ENCODE results near the gene CDK17. TPM values are rescaled to one million over a fixed set of nuclear protein-coding genes. Genes with fewer than 3 reads are reported as not detected.

CDK17 gene
- total RNA-seq (2021; ENCODE audit: unreplicated experiment): 21.4 TPM
- 8.4 and 10.2 TPM in 2 replicates for polyA plus RNA-seq (2012)
- Bru-seq, nascent RNA: percentile 81 among the genes with signal in this experiment
- percentile 70 among the genes with signal in this experiment for BruChase-seq, experiment 1, labeled RNA remaining after a 6-hour chase
- percentile 77 among the genes with signal in this experiment for BruChase-seq, experiment 2, labeled RNA remaining after a 2-hour chase
- long read RNA-seq, full-length matches to known transcripts: 40 of 53 reads
- long read RNA-seq, partial matches to known transcripts: 2 of 53 reads
- long read RNA-seq, other reads (novel, unspliced or antisense): 11 of 53 reads

DNA sequence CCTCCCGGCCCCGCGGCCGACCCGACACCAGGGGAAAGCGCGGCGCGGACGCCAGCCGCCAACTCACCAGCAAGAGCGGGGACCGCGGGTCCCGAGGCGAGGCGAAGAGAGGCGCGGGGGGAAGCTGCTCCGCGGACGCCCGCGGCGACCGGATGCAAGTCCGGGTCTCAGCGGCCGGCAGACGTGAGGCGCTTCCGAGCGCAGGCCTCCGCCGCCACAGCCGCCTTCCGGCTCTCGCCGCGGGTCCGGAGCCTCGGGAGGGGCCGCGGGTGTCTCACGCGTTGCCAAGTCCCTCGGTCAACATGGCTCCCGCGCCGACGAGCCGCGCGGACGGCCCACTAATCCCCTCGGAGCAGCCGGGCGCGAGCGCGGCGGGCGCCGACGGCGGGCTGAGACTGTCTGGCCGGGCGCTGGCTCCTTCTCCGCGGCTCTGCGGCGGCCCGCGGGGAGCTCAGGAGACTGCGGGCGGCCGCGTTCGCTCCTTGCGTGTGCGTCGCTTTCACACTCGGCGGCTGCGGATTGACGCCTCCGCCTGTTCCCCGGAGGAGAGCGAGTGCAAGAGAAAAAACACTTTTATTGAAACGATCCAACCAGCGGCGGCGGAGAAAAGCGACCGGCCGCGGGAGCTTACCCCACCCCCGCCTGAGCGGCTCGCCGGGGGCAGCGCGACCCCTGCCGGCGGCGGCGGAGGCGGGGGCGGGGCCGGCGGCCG, at the start of gene CDK17:
TSS of gene CDK17 (minus strand) at position 521 of the 712 bp plus-strand sequence. CDS start 65,603 bp downstream, outside the sequence.
- Histone ChIP-seq H3K9me2 (ENCODE audit: insufficient read depth) (no peaks in the 10 kb centered on the region), H3K4me1 (ENCODE audit: control insufficient read depth in 1 of 2, insufficient read depth in 2 of 2, low read length in 2 of 2) (peaks cover 10 to 20% of the 10 kb centered on the region in 2 experiments; a peak in 3 of 4 replicates), H3K9ac (ENCODE audit: low read length) (peak within 1 kb of the TSS; percentile 78), H3K27me3 (ENCODE audit: insufficient read depth, low read length) (no peaks in the 10 kb centered on the region), H3K36me3 (ENCODE audit: control insufficient read depth in 1 of 2, insufficient read depth in 2 of 2, low read length in 2 of 2) (no peaks in the 10 kb centered on the region), H3K4me3 (replicated peaks in 1 of 2; ENCODE audit: low read depth in 1 of 2, low read length in 2 of 2) (peak within 1 kb of the TSS; percentile 59 to 70), H3K9me3 (ENCODE audit: control insufficient read depth in 1 of 2, insufficient read depth in 1 of 2, low read depth in 1 of 2, low read length in 2 of 2) (no peaks in the 10 kb centered on the region), H3K4me2 (ENCODE audit: low read length) (peak within 1 kb of the TSS; percentile 97), H2AFZ (ENCODE audit: low read depth, low read length, poor library complexity, severe bottlenecking) (peak within 1 kb of the TSS; percentile 100), H3K27ac (ENCODE audit: low read depth, low read length) (peak within 1 kb of the TSS; percentile 98), H3K79me2 (ENCODE audit: insufficient read depth, low read length) (peaks cover 47% of the 10 kb centered on the region), H4K20me1 (ENCODE audit: insufficient read depth) (peaks cover 11% of the 10 kb centered on the region; the same call in 1 of the 2 replicates)
- POLR2A ChIA-PET: interaction anchor here (0.6 to 1.4 kb wide), 2 partner anchors 104 to 1115 kb away, joined by 3 to 4 read pairs; no protein-coding TSS in a partner anchor
- RAD21 ChIA-PET (ENCODE audit: low non-redundant PET in 1 of 2, low total read pairs in 2 of 2, uncharacterized antibody in 2 of 2, unreplicated experiment in 2 of 2): interaction anchor here (1.3 to 1.5 kb wide), 2 partner anchors 116 to 185 kb away, joined by 3 read pairs; no protein-coding TSS in a partner anchor
- CTCF ChIA-PET: interaction anchor here (0.7 to 1.6 kb wide), 5 partner anchors 9 to 249 kb away, joined by 3 to 4 read pairs (median 3); no protein-coding TSS in a partner anchor
- DNase-seq (ENCODE audit: low read depth, low spot score) (peak; percentile 50), ATAC-seq (peak; percentile 76)
- BruUV-seq (replicated peaks): no TSS peak
- TF ChIP-seq JUND (IDR thresholded peaks at IDR 0.05) (no peak), SP1 (IDR thresholded peaks at IDR 0.05; ENCODE audit: low read depth) (no peak), TCF7L2 (IDR thresholded peaks at IDR 0.05; ENCODE audit: borderline replicate concordance, extremely low read depth, insufficient read depth, insufficient read length) (peak; percentile 20), EGR1 (IDR thresholded peaks at IDR 0.05; ENCODE audit: low read depth) (peak; percentile 69), POLR2A (IDR thresholded peaks at IDR 0.05; ENCODE audit: borderline replicate concordance, extremely low read depth, insufficient read depth, insufficient read length) (peak; percentile 39), ZFX (IDR thresholded peaks at IDR 0.05) (peak; percentile 90), RAD21 (IDR thresholded peaks at IDR 0.05; ENCODE audit: low read depth) (peak; percentile 49), POLR2AphosphoS5 (IDR thresholded peaks at IDR 0.05; ENCODE audit: low read depth, low read length) (peak; percentile 54; the same call in 1 of the 2 replicates), FOSL1 (IDR thresholded peaks at IDR 0.05; ENCODE audit: low read depth) (no peak)
- TF ChIP-seq, protein P1, sequence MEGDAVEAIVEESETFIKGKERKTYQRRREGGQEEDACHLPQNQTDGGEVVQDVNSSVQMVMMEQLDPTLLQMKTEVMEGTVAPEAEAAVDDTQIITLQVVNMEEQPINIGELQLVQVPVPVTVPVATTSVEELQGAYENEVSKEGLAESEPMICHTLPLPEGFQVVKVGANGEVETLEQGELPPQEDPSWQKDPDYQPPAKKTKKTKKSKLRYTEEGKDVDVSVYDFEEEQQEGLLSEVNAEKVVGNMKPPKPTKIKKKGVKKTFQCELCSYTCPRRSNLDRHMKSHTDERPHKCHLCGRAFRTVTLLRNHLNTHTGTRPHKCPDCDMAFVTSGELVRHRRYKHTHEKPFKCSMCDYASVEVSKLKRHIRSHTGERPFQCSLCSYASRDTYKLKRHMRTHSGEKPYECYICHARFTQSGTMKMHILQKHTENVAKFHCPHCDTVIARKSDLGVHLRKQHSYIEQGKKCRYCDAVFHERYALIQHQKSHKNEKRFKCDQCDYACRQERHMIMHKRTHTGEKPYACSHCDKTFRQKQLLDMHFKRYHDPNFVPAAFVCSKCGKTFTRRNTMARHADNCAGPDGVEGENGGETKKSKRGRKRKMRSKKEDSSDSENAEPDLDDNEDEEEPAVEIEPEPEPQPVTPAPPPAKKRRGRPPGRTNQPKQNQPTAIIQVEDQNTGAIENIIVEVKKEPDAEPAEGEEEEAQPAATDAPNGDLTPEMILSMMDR (IDR thresholded peaks at IDR 0.05 in 2 of 3, conservative IDR thresholded peaks at IDR 0.05 in 1 of 3; ENCODE audit: borderline replicate concordance in 1 of 3, insufficient read depth in 1 of 3, low read depth in 2 of 3, low read length in 2 of 3): peak in 1 of 3 experiments; percentile 39; a peak in 1 of 6 replicates
- TF ChIP-seq, protein P2, sequence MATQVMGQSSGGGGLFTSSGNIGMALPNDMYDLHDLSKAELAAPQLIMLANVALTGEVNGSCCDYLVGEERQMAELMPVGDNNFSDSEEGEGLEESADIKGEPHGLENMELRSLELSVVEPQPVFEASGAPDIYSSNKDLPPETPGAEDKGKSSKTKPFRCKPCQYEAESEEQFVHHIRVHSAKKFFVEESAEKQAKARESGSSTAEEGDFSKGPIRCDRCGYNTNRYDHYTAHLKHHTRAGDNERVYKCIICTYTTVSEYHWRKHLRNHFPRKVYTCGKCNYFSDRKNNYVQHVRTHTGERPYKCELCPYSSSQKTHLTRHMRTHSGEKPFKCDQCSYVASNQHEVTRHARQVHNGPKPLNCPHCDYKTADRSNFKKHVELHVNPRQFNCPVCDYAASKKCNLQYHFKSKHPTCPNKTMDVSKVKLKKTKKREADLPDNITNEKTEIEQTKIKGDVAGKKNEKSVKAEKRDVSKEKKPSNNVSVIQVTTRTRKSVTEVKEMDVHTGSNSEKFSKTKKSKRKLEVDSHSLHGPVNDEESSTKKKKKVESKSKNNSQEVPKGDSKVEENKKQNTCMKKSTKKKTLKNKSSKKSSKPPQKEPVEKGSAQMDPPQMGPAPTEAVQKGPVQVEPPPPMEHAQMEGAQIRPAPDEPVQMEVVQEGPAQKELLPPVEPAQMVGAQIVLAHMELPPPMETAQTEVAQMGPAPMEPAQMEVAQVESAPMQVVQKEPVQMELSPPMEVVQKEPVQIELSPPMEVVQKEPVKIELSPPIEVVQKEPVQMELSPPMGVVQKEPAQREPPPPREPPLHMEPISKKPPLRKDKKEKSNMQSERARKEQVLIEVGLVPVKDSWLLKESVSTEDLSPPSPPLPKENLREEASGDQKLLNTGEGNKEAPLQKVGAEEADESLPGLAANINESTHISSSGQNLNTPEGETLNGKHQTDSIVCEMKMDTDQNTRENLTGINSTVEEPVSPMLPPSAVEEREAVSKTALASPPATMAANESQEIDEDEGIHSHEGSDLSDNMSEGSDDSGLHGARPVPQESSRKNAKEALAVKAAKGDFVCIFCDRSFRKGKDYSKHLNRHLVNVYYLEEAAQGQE (IDR thresholded peaks at IDR 0.05; ENCODE audit: low read depth): no peak
- TF ChIP-seq, protein P3, sequence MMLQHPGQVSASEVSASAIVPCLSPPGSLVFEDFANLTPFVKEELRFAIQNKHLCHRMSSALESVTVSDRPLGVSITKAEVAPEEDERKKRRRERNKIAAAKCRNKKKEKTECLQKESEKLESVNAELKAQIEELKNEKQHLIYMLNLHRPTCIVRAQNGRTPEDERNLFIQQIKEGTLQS (IDR thresholded peaks at IDR 0.05): no peak
- intact Hi-C loops (cut with micrococcal nuclease): loop anchor here (2.0 to 5.0 kb wide), 3 partner anchors 102 to 337 kb away; no protein-coding TSS in a partner anchor

Measured in HCT116 (cell line).